Measurements from ENCODE around the gene DCXR. TPM values are rescaled to one million over a fixed set of nuclear protein-coding genes. Genes with fewer than 3 reads are reported as not detected.
A peak's percentile ranks its signal among the peaks of the same experiment; 100 is the strongest.

Gene DCXR
- total and polyA plus RNA-seq, 2 donors (not counting 1 experiment from before 2014, with no cell fraction given): 63.9 to 143 TPM

- ChIA-PET CTCF (no interaction called here), POLR2A (interaction anchor here (0.7 kb wide), 1 partner anchor 835 kb away, joined by 3 read pairs; no protein-coding TSS in a partner anchor)
- Histone ChIP-seq H3K36me3 (replicated peaks in 1 of 2; ENCODE audit: control extremely low read depth in 1 of 2, control insufficient read depth in 1 of 2, extremely low read depth in 1 of 2, insufficient read depth in 2 of 2, low read length in 1 of 2) (peaks cover 0 to 45% of the 10 kb centered on the region in 2 experiments), H4K20me1 (ENCODE audit: control insufficient read depth, insufficient read depth, low read length, poor library complexity, severe bottlenecking) (peaks cover 7% of the 10 kb centered on the region), H3K9ac (ENCODE audit: low read length) (no peak overlapping the region), H3K79me2 (ENCODE audit: control insufficient read depth, insufficient read depth, low read length) (no peaks in the 10 kb centered on the region), H2AFZ (ENCODE audit: insufficient read depth, low read depth, low read length, poor library complexity, severe bottlenecking) (no peak overlapping the region), H3K27me3 (replicated peaks in 1 of 4; ENCODE audit: control extremely low read depth in 1 of 4, control insufficient read depth in 3 of 4, insufficient read depth in 4 of 4, low read length in 3 of 4) (no peaks in the 10 kb centered on the region), H3K4me3 (ENCODE audit: control extremely low read depth in 1 of 5, extremely low read depth in 1 of 5, insufficient read depth in 1 of 5, low read depth in 2 of 5, low read length in 4 of 5) (no peak overlapping the region), H3K4me1 (ENCODE audit: control insufficient read depth in 2 of 2, insufficient read depth in 2 of 2, low read length in 2 of 2) (peaks cover 7 to 15% of the 10 kb centered on the region in 2 donors), H3K9me3 (ENCODE audit: control extremely low read depth in 1 of 3, control insufficient read depth in 2 of 3, insufficient read depth in 1 of 3, low read length in 2 of 3) (no peaks in the 10 kb centered on the region), H3K4me2 (replicated peaks; ENCODE audit: low read depth, low read length, poor library complexity, severe bottlenecking) (no peak overlapping the region), H3K27ac (ENCODE audit: low read length in 2 of 2) (no peak overlapping the region)
- intact Hi-C loops (cut with micrococcal nuclease): no loop called here
- H3K9me3 Mint-ChIP-seq (ENCODE audit: insufficient read depth): no peaks in the 10 kb centered on the region
- no peak for TF ChIP-seq EZH2 (IDR thresholded peaks at IDR 0.05; ENCODE audit: borderline replicate concordance, insufficient read depth, low read depth, low read length, poor library complexity, severe bottlenecking)
- TF ChIP-seq CTCF (IDR thresholded peaks at IDR 0.05): no peak
- 91% methylated on average over 16 of the region's 16 CpGs for WGBS (ENCODE audit: insufficient coverage)
- H3K4me1 Mint-ChIP-seq: peaks cover 8% of the 10 kb centered on the region
- ATAC-seq (ENCODE audit: low read depth) (no peak), DNase-seq (no peak)
- peak overlapping the region; percentile 32 for H3K27ac Mint-ChIP-seq
- no peaks in the 10 kb centered on the region for H3K27me3 Mint-ChIP-seq
- no peak overlapping the region for H3K4me3 Mint-ChIP-seq
Measured at GRCh38 chr17:82060001-82060380, 22.5 kb upstream of the DCXR start.

GRCh38 chr17:82059272-82060000 lies 21.9 kb upstream of the DCXR start:
- Histone ChIP-seq H4K20me1 (ENCODE audit: control insufficient read depth, insufficient read depth, low read length, poor library complexity, severe bottlenecking) (peaks cover 1% of the 10 kb centered on the region), H3K4me1 (ENCODE audit: control insufficient read depth in 2 of 2, insufficient read depth in 2 of 2, low read length in 2 of 2) (peaks cover 1 to 9% of the 10 kb centered on the region in 2 donors), H3K27ac (ENCODE audit: low read length in 2 of 2) (no peak overlapping the region), H3K9me3 (ENCODE audit: control extremely low read depth in 1 of 3, control insufficient read depth in 2 of 3, insufficient read depth in 1 of 3, low read length in 2 of 3) (no peaks in the 10 kb centered on the region), H3K4me3 (ENCODE audit: control extremely low read depth in 1 of 5, extremely low read depth in 1 of 5, insufficient read depth in 1 of 5, low read depth in 2 of 5, low read length in 4 of 5) (no peak overlapping the region), H3K9ac (ENCODE audit: low read length) (no peak overlapping the region), H2AFZ (ENCODE audit: insufficient read depth, low read depth, low read length, poor library complexity, severe bottlenecking) (no peak overlapping the region), H3K36me3 (replicated peaks in 1 of 2; ENCODE audit: control extremely low read depth in 1 of 2, control insufficient read depth in 1 of 2, extremely low read depth in 1 of 2, insufficient read depth in 2 of 2, low read length in 1 of 2) (peaks cover 0 to 49% of the 10 kb centered on the region in 2 experiments), H3K27me3 (replicated peaks in 1 of 4; ENCODE audit: control extremely low read depth in 1 of 4, control insufficient read depth in 3 of 4, insufficient read depth in 4 of 4, low read length in 3 of 4) (no peaks in the 10 kb centered on the region), H3K4me2 (replicated peaks; ENCODE audit: low read depth, low read length, poor library complexity, severe bottlenecking) (no peak overlapping the region), H3K79me2 (ENCODE audit: control insufficient read depth, insufficient read depth, low read length) (no peaks in the 10 kb centered on the region)
- no peaks in the 10 kb centered on the region for H3K27me3 Mint-ChIP-seq
- ATAC-seq (ENCODE audit: low read depth) (no peak), DNase-seq (no peak)
- H3K27ac Mint-ChIP-seq: no peak overlapping the region
- 80% methylated on average over 19 of the region's 19 CpGs for WGBS (ENCODE audit: insufficient coverage)
- POLR2A ChIA-PET: interaction anchor here (0.7 kb wide), 1 partner anchor 834 kb away, joined by 3 read pairs; no protein-coding TSS in a partner anchor
- no peaks in the 10 kb centered on the region for H3K9me3 Mint-ChIP-seq (ENCODE audit: insufficient read depth)
- CTCF ChIA-PET: no interaction called here
- intact Hi-C loops (cut with micrococcal nuclease): no loop called here
- TF ChIP-seq EZH2 (IDR thresholded peaks at IDR 0.05; ENCODE audit: borderline replicate concordance, insufficient read depth, low read depth, low read length, poor library complexity, severe bottlenecking): no peak
- no peak for TF ChIP-seq CTCF (IDR thresholded peaks at IDR 0.05)
- no peak overlapping the region for H3K4me3 Mint-ChIP-seq
- peaks cover 5% of the 10 kb centered on the region for H3K4me1 Mint-ChIP-seq

Measured in B cell (primary cell).